Activated T-helper 1 cell treated with anti-CD3 and anti-CD28 coated beads, Interleukin-12 subunit alpha, Interleukin-12 subunit beta, Interleukin-2, Interleukin-4 antibody, amounts not matched to agents 30 ng/mL and 10 ng/mL and 1 ng/mL, durations not matched to agents 14 hours and 24 hours and 36 hours (primary cell): ENCODE measurements around the gene FTHL17. TPM values are rescaled to one million over a fixed set of nuclear protein-coding genes. Genes with fewer than 3 reads are reported as not detected.

Experiments used
- DNase-seq: peaks from one replicate; pipeline ENCODE4 v3.0.0; 2021; ENCODE audit warnings: low spot score
- H3K27ac Mint-ChIP-seq: one replicate; pipeline ENCODE4 v1.8.0; 2021; ENCODE audit warnings: mild to moderate bottlenecking, mixed read lengths
- H3K27me3 Mint-ChIP-seq: one replicate; pipeline ENCODE4 v1.8.0; 2022; ENCODE audit warnings: mild to moderate bottlenecking, moderate library complexity, mixed read lengths; ENCODE audit not compliant: insufficient read depth
- H3K36me3 Mint-ChIP-seq: one replicate; pipeline ENCODE4 v1.8.0; 2021; ENCODE audit warnings: low read depth, mixed read lengths
- H3K4me1 Mint-ChIP-seq: one replicate; pipeline ENCODE4 v1.8.0; 2021; ENCODE audit warnings: low read depth, mixed read lengths
- H3K4me3 Mint-ChIP-seq: one replicate; pipeline ENCODE4 v1.8.0; 2021; ENCODE audit warnings: mild to moderate bottlenecking, moderate library complexity, mixed read lengths
- H3K9me3 Mint-ChIP-seq: one replicate; pipeline ENCODE4 v1.8.0; 2021; ENCODE audit warnings: mixed read lengths
- intact Hi-C: fragments of 100-400 bp; cut with micrococcal nuclease; formaldehyde crosslinking; loops from one replicate; pipeline ENCODE4 v1.15.1; 2024
- total RNA-seq: library from RNA; stranded (reverse); gene quantifications from 2 replicates; pipeline ENCODE4 v1.2.3, GENCODE V29; 2022

Gene FTHL17
- total RNA-seq, 1 donor from 2014 or later, result not detected

DNA sequence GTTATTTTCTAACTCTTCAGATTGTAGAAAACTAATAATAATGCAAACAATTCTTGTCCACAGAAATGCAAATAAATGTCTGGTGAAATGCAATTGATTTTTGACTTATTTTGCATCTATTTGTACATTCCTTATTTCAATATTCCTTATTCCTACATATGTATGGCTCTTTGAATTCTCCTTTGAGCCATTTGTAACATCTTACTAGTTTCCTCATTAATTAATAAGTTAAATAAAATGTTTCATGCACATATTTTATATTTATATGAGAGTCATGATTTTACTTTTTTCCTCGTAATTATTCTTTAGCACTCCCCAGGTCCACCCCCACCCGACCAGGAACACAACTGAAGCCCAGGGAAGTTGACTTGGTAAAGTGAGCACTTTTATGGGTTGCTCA lies 2.7 kb upstream of the FTHL17 start:
- Mint-ChIP-seq H3K36me3 (no peaks in the 10 kb centered on the region), H3K4me1 (peaks cover 12% of the 10 kb centered on the region), H3K27ac (no peak overlapping the region), H3K9me3 (peaks cover 13% of the 10 kb centered on the region), H3K4me3 (no peak overlapping the region), H3K27me3 (no peaks in the 10 kb centered on the region)
- no peak for DNase-seq
- intact Hi-C loops, result loop anchor here (2.0 kb wide), 1 partner anchor 14 kb away; no protein-coding TSS in a partner anchor

DNA sequence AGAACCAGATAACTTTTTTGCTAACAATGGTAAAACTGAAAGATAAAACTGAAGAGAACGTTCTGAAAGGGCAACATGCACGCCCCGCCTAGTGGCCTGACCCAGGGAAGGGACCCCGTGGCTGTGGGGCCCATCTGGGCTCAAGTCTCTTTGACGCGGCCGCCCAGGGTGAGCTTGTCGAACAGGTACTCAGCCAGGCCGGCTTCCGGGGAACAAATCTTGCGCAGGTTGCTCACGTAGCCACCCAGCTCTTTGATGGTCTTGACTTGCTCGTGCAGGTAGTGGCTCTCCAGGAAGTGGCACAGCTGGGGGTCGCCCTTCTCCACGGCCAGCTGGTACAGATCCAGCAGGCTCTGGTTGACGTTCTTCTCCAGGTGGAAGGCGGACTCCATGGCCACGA lies 579 bp downstream of the FTHL17 start:
- no peak overlapping the region for H3K4me3 Mint-ChIP-seq
- H3K36me3 Mint-ChIP-seq, result no peaks in the 10 kb centered on the region
- DNase-seq, result no peak
- H3K9me3 Mint-ChIP-seq, result peaks cover 13% of the 10 kb centered on the region
- peaks cover 28% of the 10 kb centered on the region for H3K4me1 Mint-ChIP-seq
- H3K27ac Mint-ChIP-seq, result no peak overlapping the region
- no peaks in the 10 kb centered on the region for H3K27me3 Mint-ChIP-seq
- intact Hi-C loops, result no loop called here

DNA sequence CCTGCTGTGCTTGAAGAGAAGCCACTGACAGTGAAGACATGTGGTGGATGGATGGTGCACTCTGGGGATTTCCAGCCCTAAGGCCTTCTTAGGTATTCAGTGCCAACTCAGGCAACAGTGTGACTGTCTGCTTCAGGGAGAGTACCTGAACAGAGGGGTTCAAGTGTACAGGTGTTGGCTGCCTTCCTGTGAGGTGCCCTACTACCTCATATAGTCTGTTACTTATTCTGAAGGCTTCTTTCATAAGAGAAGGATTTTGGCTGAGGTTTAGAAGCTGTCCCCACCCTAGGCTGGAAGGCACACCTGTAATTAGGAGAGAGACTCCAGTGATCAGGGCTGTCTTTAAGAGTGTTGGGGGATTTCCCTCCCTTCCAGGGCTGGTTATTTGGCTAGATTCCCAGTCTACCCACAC lies 1.8 kb downstream of the FTHL17 start:
- H3K27me3 Mint-ChIP-seq, result no peaks in the 10 kb centered on the region
- H3K9me3 Mint-ChIP-seq, result peaks cover 11% of the 10 kb centered on the region
- peak; percentile 16 for DNase-seq
- intact Hi-C loops, result no loop called here
- no peaks in the 10 kb centered on the region for H3K36me3 Mint-ChIP-seq
- peak overlapping the region; percentile 11 for H3K4me3 Mint-ChIP-seq
- peaks cover 29% of the 10 kb centered on the region for H3K4me1 Mint-ChIP-seq
- peak overlapping the region; percentile 83 for H3K27ac Mint-ChIP-seq

DNA sequence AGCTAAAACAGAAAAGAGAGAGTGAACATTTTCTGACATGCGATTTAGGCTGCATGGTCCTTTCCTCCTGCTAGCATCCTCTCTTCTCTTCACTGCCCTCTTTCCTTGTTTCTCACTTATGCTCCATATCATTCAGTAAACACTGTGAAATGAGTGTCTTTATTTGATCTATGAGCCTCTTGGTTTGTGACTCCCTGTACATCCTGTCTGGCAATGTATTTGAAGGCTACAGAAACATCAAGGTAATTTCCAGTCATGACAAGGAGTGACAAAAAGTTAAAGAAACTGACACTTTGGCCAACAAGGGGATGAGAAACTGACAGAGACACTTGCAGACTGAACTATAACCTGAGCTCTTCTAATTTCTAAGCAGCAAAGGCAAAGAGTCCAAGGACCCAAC lies 8.7 kb downstream of the FTHL17 start:
- no peak for DNase-seq
- Mint-ChIP-seq H3K4me1 (peaks cover 25% of the 10 kb centered on the region), H3K27ac (peak overlapping the region; percentile 78), H3K4me3 (peak overlapping the region; percentile 58), H3K9me3 (peaks cover 6% of the 10 kb centered on the region), H3K36me3 (no peaks in the 10 kb centered on the region), H3K27me3 (no peaks in the 10 kb centered on the region)
- intact Hi-C loops, result no loop called here

DNA sequence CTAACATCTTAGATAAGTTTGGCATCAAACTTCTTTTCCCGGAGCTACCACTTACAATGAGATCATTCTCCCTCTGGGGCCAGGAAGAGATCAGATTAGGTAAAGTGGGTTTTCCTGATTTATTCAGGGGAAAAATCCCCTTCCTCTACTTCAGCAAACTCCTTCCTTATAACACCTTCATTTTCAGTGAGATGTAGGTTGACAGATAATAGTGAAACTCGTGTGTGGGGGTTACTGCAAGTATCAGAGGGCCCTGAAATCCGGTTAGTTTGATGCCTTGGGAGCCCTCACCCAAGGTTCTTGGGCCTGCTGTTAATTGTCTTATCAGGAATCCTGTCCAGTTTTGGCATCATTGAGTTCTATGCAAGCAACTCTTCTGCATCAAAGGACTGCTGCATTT lies 10.8 kb downstream of the FTHL17 start:
- no peaks in the 10 kb centered on the region for H3K27me3 Mint-ChIP-seq
- H3K27ac Mint-ChIP-seq, result no peak overlapping the region
- no peak overlapping the region for H3K4me3 Mint-ChIP-seq
- no peaks in the 10 kb centered on the region for H3K36me3 Mint-ChIP-seq
- peaks cover 23% of the 10 kb centered on the region for H3K4me1 Mint-ChIP-seq
- intact Hi-C loops, result loop anchor here (2.0 kb wide), 1 partner anchor 14 kb away; no protein-coding TSS in a partner anchor
- peaks cover 6% of the 10 kb centered on the region for H3K9me3 Mint-ChIP-seq
- no peak for DNase-seq

DNA sequence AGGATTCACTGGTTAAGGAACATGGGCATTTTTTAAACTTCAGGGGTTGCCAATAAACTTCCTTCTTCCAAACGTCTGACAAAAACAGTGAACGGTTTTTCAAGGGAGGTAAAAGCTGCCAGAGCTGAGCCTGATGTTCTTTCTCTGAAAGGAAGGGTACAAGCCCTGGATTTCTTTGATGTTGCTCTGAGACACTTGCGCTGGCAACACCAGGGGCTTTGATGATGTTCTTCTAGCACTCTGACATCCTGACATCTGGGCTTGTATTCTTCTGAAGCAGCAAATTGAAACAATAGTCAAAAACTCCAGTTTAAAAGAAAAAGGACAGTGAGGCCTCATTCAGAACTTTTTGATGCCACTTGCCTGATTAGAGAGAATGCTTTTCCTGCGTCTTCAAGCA lies 11.8 kb downstream of the FTHL17 start:
- Mint-ChIP-seq H3K9me3 (peaks cover 2% of the 10 kb centered on the region), H3K4me3 (no peak overlapping the region), H3K27ac (no peak overlapping the region), H3K4me1 (peaks cover 22% of the 10 kb centered on the region), H3K36me3 (no peaks in the 10 kb centered on the region), H3K27me3 (no peaks in the 10 kb centered on the region)
- intact Hi-C loops, result loop anchor here (2.0 kb wide), 1 partner anchor 15 kb away; no protein-coding TSS in a partner anchor
- DNase-seq, result no peak

DNA sequence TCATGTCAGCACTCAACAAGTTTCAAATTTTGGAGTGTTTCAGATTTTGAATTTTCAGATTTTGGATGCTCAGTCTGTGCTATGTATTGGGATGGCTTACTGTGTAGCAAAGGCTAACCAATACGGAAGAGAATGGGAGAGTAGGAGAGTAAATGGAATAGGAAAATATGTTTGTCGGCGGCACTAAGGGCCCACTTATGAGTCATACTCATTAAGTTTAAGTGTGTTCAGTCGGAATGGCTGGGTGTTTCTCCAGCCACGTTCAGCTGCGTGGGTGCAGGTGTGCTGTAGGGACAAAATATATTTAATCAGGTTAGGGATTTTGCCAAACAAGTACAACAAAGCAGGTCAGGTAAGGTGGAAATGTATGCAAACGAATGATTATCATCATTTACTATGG lies 13.6 kb downstream of the FTHL17 start:
- intact Hi-C loops, result loop anchor here (5.0 kb wide), 2 partner anchors 209 to 406 kb away; partner anchors contain the start of gene GK
- Mint-ChIP-seq H3K4me1 (peaks cover 5% of the 10 kb centered on the region), H3K27ac (no peak overlapping the region), H3K27me3 (no peaks in the 10 kb centered on the region), H3K36me3 (peaks cover 3% of the 10 kb centered on the region), H3K9me3 (peaks cover 8% of the 10 kb centered on the region), H3K4me3 (no peak overlapping the region)
- DNase-seq, result no peak

DNA sequence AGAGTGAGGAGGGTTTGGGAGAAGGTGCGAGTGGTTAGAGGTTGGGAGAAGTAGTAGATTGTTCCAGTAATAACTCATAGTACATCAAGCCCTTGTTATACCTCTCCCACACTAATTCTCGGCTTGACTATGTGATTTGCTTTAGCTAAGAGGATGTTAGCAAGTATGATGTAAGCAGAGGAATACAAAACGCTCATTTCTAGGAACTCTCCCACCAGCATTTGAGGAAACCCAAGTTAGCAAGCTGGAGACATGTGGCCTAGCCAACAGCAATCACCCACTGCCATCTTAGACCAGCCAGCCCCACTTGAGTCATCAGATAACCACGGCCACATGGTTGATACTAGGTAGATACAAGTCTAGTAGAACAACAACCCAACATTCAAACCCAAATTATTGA lies 14.2 kb downstream of the FTHL17 start:
- intact Hi-C loops, result loop anchor here (1.0 to 5.0 kb wide), 6 partner anchors 36 to 405 kb away; partner anchors contain the start of gene GK
- Mint-ChIP-seq H3K9me3 (peaks cover 8% of the 10 kb centered on the region), H3K36me3 (peaks cover 3% of the 10 kb centered on the region), H3K4me3 (no peak overlapping the region), H3K4me1 (no peaks in the 10 kb centered on the region), H3K27me3 (no peaks in the 10 kb centered on the region), H3K27ac (no peak overlapping the region)
- peak; percentile 24 for DNase-seq

DNA sequence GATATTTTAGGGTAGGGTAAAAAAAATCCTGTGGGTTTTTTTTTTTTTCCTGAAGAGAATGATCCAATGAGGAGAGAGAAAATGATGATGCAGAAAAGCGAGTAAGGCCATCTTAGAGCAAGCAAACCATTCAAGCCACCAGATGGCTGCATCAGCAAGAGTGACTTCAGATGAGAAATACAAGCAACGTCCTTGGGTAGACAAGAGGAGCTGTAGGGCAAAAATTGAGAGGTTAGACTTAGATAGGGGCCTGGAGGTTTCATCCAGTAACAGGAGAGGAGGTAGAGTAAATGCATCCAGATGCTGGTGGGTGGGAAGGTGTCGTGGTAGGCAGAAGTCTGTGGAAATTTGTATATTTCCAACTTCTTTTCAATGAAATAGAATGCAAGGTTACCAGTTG lies 14.6 kb downstream of the FTHL17 start:
- Mint-ChIP-seq H3K27me3 (no peaks in the 10 kb centered on the region), H3K4me3 (no peak overlapping the region), H3K36me3 (peaks cover 3% of the 10 kb centered on the region), H3K9me3 (peaks cover 8% of the 10 kb centered on the region), H3K4me1 (no peaks in the 10 kb centered on the region), H3K27ac (no peak overlapping the region)
- DNase-seq, result no peak
- intact Hi-C loops, result loop anchor here (1.0 to 5.0 kb wide), 6 partner anchors 36 to 405 kb away; partner anchors contain the start of gene GK

DNA sequence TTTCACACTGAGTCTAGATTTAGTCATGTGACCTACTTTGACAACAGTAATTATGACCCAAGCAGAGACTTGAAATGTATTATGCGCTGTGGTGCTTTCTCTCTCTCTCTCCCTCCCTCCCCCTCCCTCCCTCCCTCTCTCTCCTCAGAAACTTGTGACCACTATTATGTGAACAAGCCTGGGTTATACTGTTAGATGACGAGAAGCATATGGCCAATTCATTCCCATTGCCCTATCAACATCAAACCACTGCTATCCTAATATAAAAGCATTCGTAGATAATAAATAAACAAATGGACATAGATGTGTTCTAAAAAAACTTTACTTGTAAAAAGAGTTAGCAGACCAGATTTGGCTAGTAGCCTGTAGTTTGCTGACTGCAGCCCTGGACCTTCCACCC lies 18.2 kb downstream of the FTHL17 start:
- H3K4me3 Mint-ChIP-seq, result no peak overlapping the region
- intact Hi-C loops, result no loop called here
- DNase-seq, result no peak
- H3K27ac Mint-ChIP-seq, result no peak overlapping the region
- H3K27me3 Mint-ChIP-seq, result no peaks in the 10 kb centered on the region
- no peaks in the 10 kb centered on the region for H3K4me1 Mint-ChIP-seq
- peaks cover 3% of the 10 kb centered on the region for H3K36me3 Mint-ChIP-seq
- peaks cover 12% of the 10 kb centered on the region for H3K9me3 Mint-ChIP-seq

DNA sequence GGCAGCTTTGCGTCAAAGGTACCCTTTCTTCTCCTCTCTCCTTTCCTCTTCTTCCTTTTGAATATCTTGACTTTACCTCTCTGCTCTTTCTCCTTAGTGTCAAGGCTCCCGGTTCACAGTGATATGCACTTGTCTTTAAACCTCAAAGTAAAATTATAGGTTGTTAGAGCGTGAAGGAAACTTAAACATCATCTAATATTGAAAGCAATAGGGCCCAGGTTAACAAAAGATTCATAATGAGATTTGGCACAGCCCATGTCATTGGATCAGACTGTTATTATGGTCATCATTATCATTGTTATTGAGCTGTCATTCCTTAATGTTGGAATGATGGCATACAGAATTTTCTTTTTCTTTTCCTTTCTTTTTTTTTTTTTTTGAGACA lies 32.5 kb downstream of the FTHL17 start:
- DNase-seq, result no peak
- H3K27ac Mint-ChIP-seq, result peak overlapping the region; percentile 90
- H3K27me3 Mint-ChIP-seq, result no peaks in the 10 kb centered on the region
- H3K9me3 Mint-ChIP-seq, result no peaks in the 10 kb centered on the region
- H3K4me1 Mint-ChIP-seq, result peaks cover 14% of the 10 kb centered on the region
- intact Hi-C loops, result loop anchor here (1.0 kb wide), 3 partner anchors 175 to 619 kb away; no protein-coding TSS in a partner anchor
- H3K4me3 Mint-ChIP-seq, result no peak overlapping the region
- no peaks in the 10 kb centered on the region for H3K36me3 Mint-ChIP-seq

DNA sequence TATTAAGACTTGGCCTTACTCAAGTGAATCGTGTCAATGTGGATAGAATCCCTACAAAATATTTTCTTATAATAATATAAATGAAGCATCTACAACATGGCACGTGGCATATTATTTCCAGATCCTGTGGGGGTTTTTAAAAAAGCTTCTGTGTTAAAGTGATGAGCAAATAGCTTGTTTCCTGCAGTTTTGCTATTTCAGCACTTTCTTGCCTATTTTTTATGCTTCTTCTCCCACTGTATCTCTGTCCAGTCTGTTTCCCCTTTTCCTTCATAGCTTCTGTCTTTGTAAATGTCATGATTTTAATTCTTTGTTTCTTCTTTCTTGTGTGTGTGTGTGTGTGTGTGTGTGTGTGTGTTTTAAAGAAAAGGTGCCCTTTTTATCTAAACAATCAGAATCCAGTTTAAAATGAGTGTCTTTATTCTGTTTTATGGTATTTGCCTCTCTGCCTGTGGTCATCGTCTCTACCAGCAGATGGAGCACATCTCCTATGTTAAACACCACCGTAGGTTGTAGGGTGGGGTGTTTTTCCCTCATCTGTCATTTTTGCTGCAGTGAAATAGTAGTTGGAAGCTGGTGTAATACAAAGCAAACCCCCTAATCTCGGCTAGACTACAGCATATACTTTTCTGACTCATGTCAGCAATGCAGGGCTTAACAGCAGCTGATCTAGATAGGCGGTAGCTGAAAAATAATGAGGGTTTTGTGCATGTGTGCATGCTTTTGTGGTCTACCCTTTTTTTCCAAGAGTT lies 33.1 kb downstream of the FTHL17 start:
- intact Hi-C loops, result loop anchor here (1.0 kb wide), 3 partner anchors 176 to 620 kb away; no protein-coding TSS in a partner anchor
- peak; percentile 20 for DNase-seq
- Mint-ChIP-seq H3K4me3 (no peak overlapping the region), H3K36me3 (no peaks in the 10 kb centered on the region), H3K9me3 (no peaks in the 10 kb centered on the region), H3K27ac (peak overlapping the region; percentile 90), H3K4me1 (peaks cover 14% of the 10 kb centered on the region), H3K27me3 (no peaks in the 10 kb centered on the region)

DNA sequence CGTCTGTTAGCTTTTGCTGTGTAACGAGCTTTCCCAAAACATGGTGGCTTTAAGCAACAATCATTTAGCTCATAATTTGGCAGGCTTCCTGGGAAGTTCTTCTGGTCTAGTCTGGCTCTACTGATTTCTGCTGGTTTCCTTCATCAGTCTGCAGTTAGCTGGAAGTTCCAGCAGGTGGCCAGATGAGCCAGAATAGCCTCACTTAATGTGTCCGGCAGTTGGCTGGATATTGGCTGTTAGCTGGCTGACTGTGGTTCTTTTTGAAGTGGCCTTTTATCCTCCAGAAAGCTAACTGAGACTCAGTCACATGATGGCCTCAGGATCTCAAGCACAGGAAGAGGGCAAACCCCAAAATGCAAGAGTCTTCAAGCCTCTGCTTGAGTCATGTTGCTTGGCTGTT lies 34.9 kb downstream of the FTHL17 start:
- no peaks in the 10 kb centered on the region for H3K36me3 Mint-ChIP-seq
- no peak for DNase-seq
- intact Hi-C loops, result loop anchor here (1.0 to 2.0 kb wide), 2 partner anchors 302 to 387 kb away; no protein-coding TSS in a partner anchor
- peaks cover 7% of the 10 kb centered on the region for H3K27me3 Mint-ChIP-seq
- no peak overlapping the region for H3K4me3 Mint-ChIP-seq
- H3K4me1 Mint-ChIP-seq, result peaks cover 14% of the 10 kb centered on the region
- no peaks in the 10 kb centered on the region for H3K9me3 Mint-ChIP-seq
- H3K27ac Mint-ChIP-seq, result no peak overlapping the region
